Activated CD4-positive, alpha-beta T cell treated with anti-CD3 and anti-CD28 coated beads, Interleukin-2, amount 10 ng/mL, durations not matched to agents 7 days and 5 days (primary cell): Measurements from ENCODE around the gene SOX11. TPM values are rescaled to one million over a fixed set of nuclear protein-coding genes. Genes with fewer than 3 reads are reported as not detected.
"Not testable (repeated sequence)": the region's sequence is repeated elsewhere in the genome, so short reads cannot be mapped to it uniquely, and the experiment has no call there.

Experiments
- CTCF ChIA-PET: fragments of 350-600 bp; sonication (Branson Sonifier 250); formaldehyde crosslinking; loops from one replicate; lab custom pipeline; 2021; ENCODE audit warnings: antibody characterized with exemption; lab: Charles Lee
- POLR2A ChIA-PET: fragments of 350-600 bp; sonication (Branson Sonifier 250); formaldehyde crosslinking; loops from one replicate; lab custom pipeline; 2021; ENCODE audit warnings: antibody characterized with exemption; lab: Charles Lee
- DNase-seq: peaks from one replicate; pipeline ENCODE4 v3.0.0-alpha.2; 2020
- H3K27ac Mint-ChIP-seq: one replicate; pipeline ENCODE4 v1.8.0; 2021; ENCODE audit warnings: mild to moderate bottlenecking, moderate library complexity, mixed read lengths
- H3K27me3 Mint-ChIP-seq: one replicate; pipeline ENCODE4 v1.8.0; 2021; ENCODE audit warnings: mixed read lengths
- H3K36me3 Mint-ChIP-seq: one replicate; pipeline ENCODE4 v1.8.0; 2021; ENCODE audit warnings: low read depth, mixed read lengths
- H3K4me1 Mint-ChIP-seq: one replicate; pipeline ENCODE4 v1.8.0; 2021; ENCODE audit warnings: mixed read lengths
- H3K4me3 Mint-ChIP-seq: one replicate; pipeline ENCODE4 v1.8.0; 2021; ENCODE audit warnings: mild to moderate bottlenecking, moderate library complexity, mixed read lengths
- H3K9me3 Mint-ChIP-seq: one replicate; pipeline ENCODE4 v1.8.0; 2021; ENCODE audit warnings: mixed read lengths
- total RNA-seq, 2 experiments: library from RNA; stranded (reverse); gene quantifications; one replicate each; pipeline ENCODE4 v1.2.3, GENCODE V29; 2021

Gene SOX11
- total RNA-seq = not detected

GRCh38 chr2:5691985-5692529 is at the start of gene SOX11:
TSS of gene SOX11 (plus strand) at chr2:5692384. CDS start at chr2:5692722, 338 bp downstream.
- peak within 1 kb of the TSS; percentile 22 for H3K4me3 Mint-ChIP-seq
- peaks cover 8% of the 10 kb centered on the region for H3K36me3 Mint-ChIP-seq
- H3K9me3 Mint-ChIP-seq = peaks cover 3% of the 10 kb centered on the region
- CTCF ChIA-PET = no interaction called here
- peaks cover 9% of the 10 kb centered on the region for H3K4me1 Mint-ChIP-seq
- POLR2A ChIA-PET = no interaction called here
- H3K27ac Mint-ChIP-seq = peak within 1 kb of the TSS; percentile 41
- peaks cover 48% of the 10 kb centered on the region for H3K27me3 Mint-ChIP-seq
- no peak for DNase-seq

GRCh38 chr2:5652734-5653133 is 39.5 kb upstream of the SOX11 start:
- H3K9me3 Mint-ChIP-seq, H3K4me3 Mint-ChIP-seq, CTCF ChIA-PET, H3K36me3 Mint-ChIP-seq, DNase-seq, POLR2A ChIA-PET, H3K27me3 Mint-ChIP-seq, H3K27ac Mint-ChIP-seq, H3K4me1 Mint-ChIP-seq: not testable (repeated sequence)

- H3K27ac Mint-ChIP-seq, H3K36me3 Mint-ChIP-seq, CTCF ChIA-PET, H3K4me3 Mint-ChIP-seq, H3K4me1 Mint-ChIP-seq, POLR2A ChIA-PET, DNase-seq, H3K27me3 Mint-ChIP-seq, H3K9me3 Mint-ChIP-seq: not testable (repeated sequence)
Observed at GRCh38 chr2:5653756-5654155, 38.4 kb upstream of the SOX11 start.

- CTCF ChIA-PET = no interaction called here
- no peak for DNase-seq
- POLR2A ChIA-PET = no interaction called here
Observed at GRCh38 chr2:5657231-5657630, 35.0 kb upstream of the SOX11 start.

GRCh38 chr2:5660591-5660990 is 31.6 kb upstream of the SOX11 start:
- Mint-ChIP-seq H3K4me1 (no peaks in the 10 kb centered on the region), H3K9me3 (no peaks in the 10 kb centered on the region), H3K27me3 (no peaks in the 10 kb centered on the region), H3K27ac (no peak overlapping the region), H3K4me3 (no peak overlapping the region), H3K36me3 (no peaks in the 10 kb centered on the region)
- POLR2A ChIA-PET = no interaction called here
- CTCF ChIA-PET = interaction anchor here (0.6 kb wide), 1 partner anchor 701 kb away, joined by 3 read pairs; no protein-coding TSS in a partner anchor
- DNase-seq = no peak

More at GRCh38 chr2:5657231-5657630, 35.0 kb upstream of the SOX11 start:
- no peak overlapping the region for H3K4me3 Mint-ChIP-seq
- no peaks in the 10 kb centered on the region for H3K4me1 Mint-ChIP-seq
- no peaks in the 10 kb centered on the region for H3K27me3 Mint-ChIP-seq
- H3K27ac Mint-ChIP-seq = no peak overlapping the region
- no peaks in the 10 kb centered on the region for H3K9me3 Mint-ChIP-seq
- H3K36me3 Mint-ChIP-seq = no peaks in the 10 kb centered on the region

GRCh38 chr2:5661362-5661761 is 30.8 kb upstream of the SOX11 start:
- no peaks in the 10 kb centered on the region for H3K36me3 Mint-ChIP-seq
- H3K4me1 Mint-ChIP-seq = no peaks in the 10 kb centered on the region
- no peak for DNase-seq
- CTCF ChIA-PET = no interaction called here
- H3K4me3 Mint-ChIP-seq = no peak overlapping the region
- H3K27ac Mint-ChIP-seq = no peak overlapping the region
- H3K27me3 Mint-ChIP-seq = no peaks in the 10 kb centered on the region
- POLR2A ChIA-PET = no interaction called here
- no peaks in the 10 kb centered on the region for H3K9me3 Mint-ChIP-seq

- H3K36me3 Mint-ChIP-seq = no peaks in the 10 kb centered on the region
- H3K4me1 Mint-ChIP-seq = no peaks in the 10 kb centered on the region
- H3K27ac Mint-ChIP-seq = no peak overlapping the region
- POLR2A ChIA-PET = no interaction called here
- H3K27me3 Mint-ChIP-seq = no peaks in the 10 kb centered on the region
- H3K4me3 Mint-ChIP-seq = no peak overlapping the region
- H3K9me3 Mint-ChIP-seq = no peaks in the 10 kb centered on the region
- DNase-seq = no peak
- CTCF ChIA-PET = no interaction called here
Observed at GRCh38 chr2:5664278-5664681, 27.9 kb upstream of the SOX11 start.

- Mint-ChIP-seq H3K4me3 (no peak overlapping the region), H3K27ac (no peak overlapping the region), H3K27me3 (no peaks in the 10 kb centered on the region), H3K9me3 (no peaks in the 10 kb centered on the region), H3K4me1 (no peaks in the 10 kb centered on the region), H3K36me3 (no peaks in the 10 kb centered on the region)
- no peak for DNase-seq
- CTCF ChIA-PET = no interaction called here
- POLR2A ChIA-PET = no interaction called here
Observed at GRCh38 chr2:5665066-5665465, 27.1 kb upstream of the SOX11 start.

GRCh38 chr2:5666798-5667197 is 25.4 kb upstream of the SOX11 start:
- Mint-ChIP-seq H3K27ac (no peak overlapping the region), H3K4me1 (no peaks in the 10 kb centered on the region), H3K27me3 (no peaks in the 10 kb centered on the region), H3K4me3 (no peak overlapping the region), H3K9me3 (no peaks in the 10 kb centered on the region), H3K36me3 (no peaks in the 10 kb centered on the region)
- DNase-seq = no peak
- CTCF ChIA-PET = no interaction called here
- POLR2A ChIA-PET = no interaction called here

GRCh38 chr2:5667655-5668054 is 24.5 kb upstream of the SOX11 start:
- H3K4me1 Mint-ChIP-seq, H3K9me3 Mint-ChIP-seq, POLR2A ChIA-PET, H3K36me3 Mint-ChIP-seq, CTCF ChIA-PET, H3K27ac Mint-ChIP-seq, H3K27me3 Mint-ChIP-seq, H3K4me3 Mint-ChIP-seq, DNase-seq: not testable (repeated sequence)

GRCh38 chr2:5668682-5669250 is 23.4 kb upstream of the SOX11 start:
- no peak for DNase-seq
- peaks cover 4% of the 10 kb centered on the region for H3K27me3 Mint-ChIP-seq
- ChIA-PET POLR2A (no interaction called here), CTCF (no interaction called here)
- H3K27ac Mint-ChIP-seq = no peak overlapping the region
- no peak overlapping the region for H3K4me3 Mint-ChIP-seq
- no peaks in the 10 kb centered on the region for H3K9me3 Mint-ChIP-seq
- no peaks in the 10 kb centered on the region for H3K4me1 Mint-ChIP-seq
- no peaks in the 10 kb centered on the region for H3K36me3 Mint-ChIP-seq

- peaks cover 10% of the 10 kb centered on the region for H3K27me3 Mint-ChIP-seq
- no peak overlapping the region for H3K4me3 Mint-ChIP-seq
- no peaks in the 10 kb centered on the region for H3K4me1 Mint-ChIP-seq
- CTCF ChIA-PET = no interaction called here
- no peaks in the 10 kb centered on the region for H3K9me3 Mint-ChIP-seq
- no peak overlapping the region for H3K27ac Mint-ChIP-seq
- no peaks in the 10 kb centered on the region for H3K36me3 Mint-ChIP-seq
- POLR2A ChIA-PET = no interaction called here
- no peak for DNase-seq
Observed at GRCh38 chr2:5672749-5673144, 19.4 kb upstream of the SOX11 start.

- no peaks in the 10 kb centered on the region for H3K9me3 Mint-ChIP-seq
- no peaks in the 10 kb centered on the region for H3K36me3 Mint-ChIP-seq
- H3K27ac Mint-ChIP-seq = no peak overlapping the region
- CTCF ChIA-PET = no interaction called here
- POLR2A ChIA-PET = no interaction called here
- no peak for DNase-seq
- no peak overlapping the region for H3K4me3 Mint-ChIP-seq
- H3K27me3 Mint-ChIP-seq = peaks cover 10% of the 10 kb centered on the region
- no peaks in the 10 kb centered on the region for H3K4me1 Mint-ChIP-seq
Observed at GRCh38 chr2:5673145-5674025, 18.8 kb upstream of the SOX11 start.
